ENCODE results near the gene CTTNBP2.

CTTNBP2 gene

GRCh38 chr7:117800406-117800805, 72.8 kb downstream of the CTTNBP2 start:
- Histone ChIP-seq H3K9me2 (replicated peaks; ENCODE audit: insufficient read depth, low read length) (no peaks in the 10 kb centered on the region), H3K9ac (ENCODE audit: low read length) (no peak overlapping the region), H3K4me2 (ENCODE audit: low read depth, low read length, poor library complexity, severe bottlenecking) (no peak overlapping the region), H3K27ac (ENCODE audit: low read depth, low read length) (no peak overlapping the region), H4K20me1 (ENCODE audit: low read depth, low read length) (no peaks in the 10 kb centered on the region), H3F3A (ENCODE audit: insufficient read depth) (no peaks in the 10 kb centered on the region), H3K36me3 (ENCODE audit: low read length) (no peaks in the 10 kb centered on the region), H3K79me2 (ENCODE audit: insufficient read depth, low read length) (no peaks in the 10 kb centered on the region), H3K4me3 (ENCODE audit: insufficient read depth, low read length, poor library complexity, severe bottlenecking) (no peak overlapping the region), H3K27me3 (ENCODE audit: low read length) (no peaks in the 10 kb centered on the region), H3K9me3 (ENCODE audit: insufficient read depth, low read length) (no peaks in the 10 kb centered on the region), H2AFZ (ENCODE audit: low read depth, low read length, severe bottlenecking) (no peak overlapping the region)
- no peak for TF ChIP-seq EZH2phosphoT487 (conservative IDR thresholded peaks at IDR 0.05; ENCODE audit: low read length)
- TF ChIP-seq, protein P1, sequence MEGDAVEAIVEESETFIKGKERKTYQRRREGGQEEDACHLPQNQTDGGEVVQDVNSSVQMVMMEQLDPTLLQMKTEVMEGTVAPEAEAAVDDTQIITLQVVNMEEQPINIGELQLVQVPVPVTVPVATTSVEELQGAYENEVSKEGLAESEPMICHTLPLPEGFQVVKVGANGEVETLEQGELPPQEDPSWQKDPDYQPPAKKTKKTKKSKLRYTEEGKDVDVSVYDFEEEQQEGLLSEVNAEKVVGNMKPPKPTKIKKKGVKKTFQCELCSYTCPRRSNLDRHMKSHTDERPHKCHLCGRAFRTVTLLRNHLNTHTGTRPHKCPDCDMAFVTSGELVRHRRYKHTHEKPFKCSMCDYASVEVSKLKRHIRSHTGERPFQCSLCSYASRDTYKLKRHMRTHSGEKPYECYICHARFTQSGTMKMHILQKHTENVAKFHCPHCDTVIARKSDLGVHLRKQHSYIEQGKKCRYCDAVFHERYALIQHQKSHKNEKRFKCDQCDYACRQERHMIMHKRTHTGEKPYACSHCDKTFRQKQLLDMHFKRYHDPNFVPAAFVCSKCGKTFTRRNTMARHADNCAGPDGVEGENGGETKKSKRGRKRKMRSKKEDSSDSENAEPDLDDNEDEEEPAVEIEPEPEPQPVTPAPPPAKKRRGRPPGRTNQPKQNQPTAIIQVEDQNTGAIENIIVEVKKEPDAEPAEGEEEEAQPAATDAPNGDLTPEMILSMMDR (IDR thresholded peaks at IDR 0.05; ENCODE audit: insufficient read depth, low read length, poor library complexity, severe bottlenecking), result no peak

- Histone ChIP-seq H3K27me3 (ENCODE audit: low read length) (no peaks in the 10 kb centered on the region), H3K9me3 (ENCODE audit: insufficient read depth, low read length) (no peaks in the 10 kb centered on the region), H3K27ac (ENCODE audit: low read depth, low read length) (no peak overlapping the region), H4K20me1 (ENCODE audit: low read depth, low read length) (no peaks in the 10 kb centered on the region), H3K9ac (ENCODE audit: low read length) (no peak overlapping the region), H3K4me2 (ENCODE audit: low read depth, low read length, poor library complexity, severe bottlenecking) (no peak overlapping the region), H3K79me2 (ENCODE audit: insufficient read depth, low read length) (no peaks in the 10 kb centered on the region), H3K4me3 (ENCODE audit: insufficient read depth, low read length, poor library complexity, severe bottlenecking) (no peak overlapping the region), H3F3A (ENCODE audit: insufficient read depth) (no peaks in the 10 kb centered on the region), H3K9me2 (replicated peaks; ENCODE audit: insufficient read depth, low read length) (no peaks in the 10 kb centered on the region), H3K36me3 (ENCODE audit: low read length) (no peaks in the 10 kb centered on the region), H2AFZ (ENCODE audit: low read depth, low read length, severe bottlenecking) (no peak overlapping the region)
- no peak for TF ChIP-seq EZH2phosphoT487 (conservative IDR thresholded peaks at IDR 0.05; ENCODE audit: low read length)
- TF ChIP-seq, protein P1 (IDR thresholded peaks at IDR 0.05; ENCODE audit: insufficient read depth, low read length, poor library complexity, severe bottlenecking), result no peak
Measured at GRCh38 chr7:117796889-117797288, 76.4 kb downstream of the CTTNBP2 start.

- Histone ChIP-seq H3K9ac (ENCODE audit: low read length) (no peak overlapping the region), H3K4me2 (ENCODE audit: low read depth, low read length, poor library complexity, severe bottlenecking) (no peak overlapping the region), H3K27me3 (ENCODE audit: low read length) (no peaks in the 10 kb centered on the region), H2AFZ (ENCODE audit: low read depth, low read length, severe bottlenecking) (no peak overlapping the region), H3K27ac (ENCODE audit: low read depth, low read length) (no peak overlapping the region), H3K4me3 (ENCODE audit: insufficient read depth, low read length, poor library complexity, severe bottlenecking) (no peak overlapping the region), H3K9me2 (replicated peaks; ENCODE audit: insufficient read depth, low read length) (no peaks in the 10 kb centered on the region), H3K9me3 (ENCODE audit: insufficient read depth, low read length) (no peaks in the 10 kb centered on the region), H3K79me2 (ENCODE audit: insufficient read depth, low read length) (no peaks in the 10 kb centered on the region), H3K36me3 (ENCODE audit: low read length) (no peaks in the 10 kb centered on the region), H4K20me1 (ENCODE audit: low read depth, low read length) (no peaks in the 10 kb centered on the region), H3F3A (ENCODE audit: insufficient read depth) (no peaks in the 10 kb centered on the region)
- TF ChIP-seq, protein P1 (IDR thresholded peaks at IDR 0.05; ENCODE audit: insufficient read depth, low read length, poor library complexity, severe bottlenecking), result no peak
- no peak for TF ChIP-seq EZH2phosphoT487 (conservative IDR thresholded peaks at IDR 0.05; ENCODE audit: low read length)
Measured at GRCh38 chr7:117793976-117794375, 79.3 kb downstream of the CTTNBP2 start.
